HepG2 (cell line): ENCODE results near the gene TRRAP.

Experiments used
- ARNT ChIP-seq: fragments of 450-650 bp; IDR thresholded peaks from 2 replicates; pipeline ENCODE4 v1.6.1; 2017
- CBX5 ChIP-seq: sonication (generic); formaldehyde crosslinking; IDR thresholded peaks from 2 replicates; pipeline ENCODE4 v1.4.0; 2020; ENCODE audit warnings: missing genetic modification reagents, borderline replicate concordance
- CREM ChIP-seq, 2 experiments: sonication (generic) in 1 of 2; formaldehyde crosslinking in 1 of 2; IDR thresholded peaks; 2 replicates each; pipeline versions ENCODE4 v1.4.0 to v1.6.1; 2016 to 2020; ENCODE audit warnings: antibody characterized with exemption in 1 of 2, mild to moderate bottlenecking in 1 of 2, missing genetic modification reagents in 1 of 2
- HMGA1 ChIP-seq: sonication (generic); formaldehyde crosslinking; conservative IDR thresholded peaks from 2 replicates; pipeline ENCODE4 v1.4.0; 2020; ENCODE audit warnings: missing genetic modification reagents
- HNRNPH1 ChIP-seq: fragments of 200-400 bp; formaldehyde crosslinking; optimal IDR thresholded peaks from 2 replicates; pipeline ENCODE3; 2017; ENCODE audit warnings: mild to moderate bottlenecking, low read depth, low read length
- HNRNPLL ChIP-seq: fragments of 200-400 bp; formaldehyde crosslinking; IDR thresholded peaks from 2 replicates; pipeline ENCODE4 v1.6.1; 2017; ENCODE audit warnings: mild to moderate bottlenecking, low read depth, low read length; ENCODE audit not compliant: poor library complexity, severe bottlenecking
- KLF16 ChIP-seq, 2 experiments: sonication (generic) in 1 of 2; formaldehyde crosslinking in 1 of 2; IDR thresholded peaks; 2 replicates each; pipeline versions ENCODE4 v1.6.1 to v1.8.0; 2016 to 2023; ENCODE audit warnings: missing genetic modification reagents in 2 of 2, missing compliant biosample characterization in 1 of 2
- NFIC ChIP-seq: IDR thresholded peaks from 2 replicates; pipeline ENCODE4 v1.6.1; 2012; ENCODE audit warnings: mild to moderate bottlenecking, low read length, inconsistent platforms
- SIX1 ChIP-seq: sonication (generic); formaldehyde crosslinking; IDR thresholded peaks from 2 replicates; pipeline ENCODE4 v1.4.0; 2020; ENCODE audit warnings: missing genetic modification reagents, borderline replicate concordance
- ZNF501 ChIP-seq: sonication (generic); formaldehyde crosslinking; IDR thresholded peaks from 2 replicates; pipeline ENCODE4 v1.5.1; 2020; ENCODE audit warnings: mild to moderate bottlenecking, moderate library complexity, missing genetic modification reagents
- TF ChIP-seq, protein P1 (sequence below): sonication (generic); formaldehyde crosslinking; IDR thresholded peaks from 2 replicates; pipeline ENCODE4 v1.5.0; 2020; ENCODE audit warnings: mild to moderate bottlenecking, missing genetic modification reagents, moderate library complexity
- TF ChIP-seq, protein P2 (sequence below): sonication (generic); formaldehyde crosslinking; IDR thresholded peaks from 2 replicates; pipeline ENCODE4 v1.8.0; 2022; ENCODE audit warnings: low read depth, missing genetic modification reagents

GRCh38 chr7:98908585-98908984 lies 30.3 kb downstream of the TRRAP start:
- no peak for TF ChIP-seq KLF16 (CRISPR knock-in tag; IDR thresholded peaks at IDR 0.05)
- no peak for TF ChIP-seq HNRNPH1
- no peak for TF ChIP-seq ZNF501 (CRISPR knock-in tag)
- TF ChIP-seq CREM (IDR thresholded peaks at IDR 0.05): no peak
- TF ChIP-seq CREM (CRISPR knock-in tag; IDR thresholded peaks at IDR 0.05): no peak
- no peak for TF ChIP-seq CBX5
- TF ChIP-seq HMGA1: no peak
- TF ChIP-seq, protein P1, sequence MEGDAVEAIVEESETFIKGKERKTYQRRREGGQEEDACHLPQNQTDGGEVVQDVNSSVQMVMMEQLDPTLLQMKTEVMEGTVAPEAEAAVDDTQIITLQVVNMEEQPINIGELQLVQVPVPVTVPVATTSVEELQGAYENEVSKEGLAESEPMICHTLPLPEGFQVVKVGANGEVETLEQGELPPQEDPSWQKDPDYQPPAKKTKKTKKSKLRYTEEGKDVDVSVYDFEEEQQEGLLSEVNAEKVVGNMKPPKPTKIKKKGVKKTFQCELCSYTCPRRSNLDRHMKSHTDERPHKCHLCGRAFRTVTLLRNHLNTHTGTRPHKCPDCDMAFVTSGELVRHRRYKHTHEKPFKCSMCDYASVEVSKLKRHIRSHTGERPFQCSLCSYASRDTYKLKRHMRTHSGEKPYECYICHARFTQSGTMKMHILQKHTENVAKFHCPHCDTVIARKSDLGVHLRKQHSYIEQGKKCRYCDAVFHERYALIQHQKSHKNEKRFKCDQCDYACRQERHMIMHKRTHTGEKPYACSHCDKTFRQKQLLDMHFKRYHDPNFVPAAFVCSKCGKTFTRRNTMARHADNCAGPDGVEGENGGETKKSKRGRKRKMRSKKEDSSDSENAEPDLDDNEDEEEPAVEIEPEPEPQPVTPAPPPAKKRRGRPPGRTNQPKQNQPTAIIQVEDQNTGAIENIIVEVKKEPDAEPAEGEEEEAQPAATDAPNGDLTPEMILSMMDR: no peak
- TF ChIP-seq HNRNPLL: no peak
- TF ChIP-seq ARNT: no peak
- TF ChIP-seq, protein P2, sequence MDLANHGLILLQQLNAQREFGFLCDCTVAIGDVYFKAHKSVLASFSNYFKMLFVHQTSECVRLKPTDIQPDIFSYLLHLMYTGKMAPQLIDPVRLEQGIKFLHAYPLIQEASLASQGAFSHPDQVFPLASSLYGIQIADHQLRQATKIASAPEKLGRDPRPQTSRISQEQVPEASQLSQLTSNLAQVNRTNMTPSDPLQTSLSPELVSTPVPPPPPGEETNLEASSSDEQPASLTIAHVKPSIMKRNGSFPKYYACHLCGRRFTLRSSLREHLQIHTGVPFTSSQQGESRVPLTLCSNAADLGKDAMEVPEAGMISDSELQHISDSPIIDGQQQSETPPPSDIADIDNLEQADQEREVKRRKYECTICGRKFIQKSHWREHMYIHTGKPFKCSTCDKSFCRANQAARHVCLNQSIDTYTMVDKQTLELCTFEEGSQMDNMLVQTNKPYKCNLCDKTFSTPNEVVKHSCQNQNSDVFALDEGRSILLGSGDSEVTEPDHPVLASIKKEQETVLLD: no peak
- TF ChIP-seq SIX1 (CRISPR knock-in tag): no peak
- no peak for TF ChIP-seq NFIC
